GM12891 (cell line): ENCODE results near the gene MAP1S.

Experiments used
- DNase-seq: peaks from one replicate; pipeline ENCODE4 v3.0.0; 2011; ENCODE audit warnings: low spot score; ENCODE audit not compliant: insufficient read length
- FAIRE-seq: peaks from 2 replicates; lab custom pipeline; 2011; peaks lifted over from hg19 to GRCh38; lab: Jason Lieb, UNC
- PAX5 ChIP-seq: IDR thresholded peaks from 2 replicates; pipeline ENCODE4 v1.6.1; 2011; ENCODE audit warnings: low read length, moderate library complexity, mild to moderate bottlenecking; ENCODE audit not compliant: insufficient read depth, severe bottlenecking
- POLR2A ChIP-seq: IDR thresholded peaks from 2 replicates; pipeline ENCODE4 v1.6.1; 2011; ENCODE audit warnings: low read depth, low read length, control low read depth
- POLR2AphosphoS5 ChIP-seq: IDR thresholded peaks from 2 replicates; pipeline ENCODE4 v1.6.1; 2011; ENCODE audit warnings: low read depth, low read length, control low read depth
- POU2F2 ChIP-seq: IDR thresholded peaks from 2 replicates; pipeline ENCODE4 v1.6.1; 2011; ENCODE audit warnings: low read depth, mild to moderate bottlenecking, control low read depth, low read length, moderate library complexity
- SPI1 ChIP-seq: IDR thresholded peaks from 2 replicates; pipeline ENCODE4 v1.6.1; 2011; ENCODE audit warnings: low read depth, low read length, control low read depth
- TAF1 ChIP-seq: IDR thresholded peaks from 2 replicates; pipeline ENCODE4 v1.6.1; 2011; ENCODE audit warnings: low read depth, low read length, control low read depth

MAP1S gene

DNA sequence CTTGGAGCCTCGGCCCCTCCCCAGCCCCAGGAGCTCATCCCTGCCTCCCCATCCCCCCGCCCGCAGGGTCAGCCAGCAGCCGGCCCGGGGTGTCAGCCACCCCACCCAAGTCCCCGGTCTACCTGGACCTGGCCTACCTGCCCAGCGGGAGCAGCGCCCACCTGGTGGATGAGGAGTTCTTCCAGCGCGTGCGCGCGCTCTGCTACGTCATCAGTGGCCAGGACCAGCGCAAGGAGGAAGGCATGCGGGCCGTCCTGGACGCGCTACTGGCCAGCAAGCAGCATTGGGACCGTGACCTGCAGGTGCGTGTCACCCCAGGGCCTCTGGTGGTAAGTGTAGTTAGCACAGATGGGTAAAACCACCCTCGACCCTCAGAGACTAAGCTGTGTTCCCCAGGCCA, 13.8 kb downstream of the MAP1S start:
- DNase-seq = no peak
- no peak for TF ChIP-seq TAF1
- TF ChIP-seq SPI1 = no peak
- no peak for TF ChIP-seq POU2F2
- TF ChIP-seq POLR2AphosphoS5 = no peak
- TF ChIP-seq POLR2A = no peak
- no peak for FAIRE-seq

DNA sequence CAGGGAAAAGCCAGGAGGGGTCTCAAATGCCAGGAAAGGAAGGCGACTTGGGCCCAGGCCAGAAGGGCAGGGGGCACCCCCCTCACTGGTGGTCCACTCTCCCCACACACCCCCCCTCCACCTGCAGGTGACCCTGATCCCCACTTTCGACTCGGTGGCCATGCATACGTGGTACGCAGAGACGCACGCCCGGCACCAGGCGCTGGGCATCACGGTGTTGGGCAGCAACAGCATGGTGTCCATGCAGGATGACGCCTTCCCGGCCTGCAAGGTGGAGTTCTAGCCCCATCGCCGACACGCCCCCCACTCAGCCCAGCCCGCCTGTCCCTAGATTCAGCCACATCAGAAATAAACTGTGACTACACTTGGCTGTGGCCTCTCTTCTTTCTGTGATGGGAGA, 14.9 kb downstream of the MAP1S start:
- FAIRE-seq (no peak), DNase-seq (no peak)
- no peak for TF ChIP-seq POLR2AphosphoS5

GRCh38 chr19:17735410-17735809, 16.1 kb downstream of the MAP1S start:
- TF ChIP-seq TAF1 (no peak), POLR2A (no peak), POU2F2 (no peak), POLR2AphosphoS5 (no peak), SPI1 (no peak), PAX5 (no peak)
- DNase-seq (no peak), FAIRE-seq (no peak)

DNA sequence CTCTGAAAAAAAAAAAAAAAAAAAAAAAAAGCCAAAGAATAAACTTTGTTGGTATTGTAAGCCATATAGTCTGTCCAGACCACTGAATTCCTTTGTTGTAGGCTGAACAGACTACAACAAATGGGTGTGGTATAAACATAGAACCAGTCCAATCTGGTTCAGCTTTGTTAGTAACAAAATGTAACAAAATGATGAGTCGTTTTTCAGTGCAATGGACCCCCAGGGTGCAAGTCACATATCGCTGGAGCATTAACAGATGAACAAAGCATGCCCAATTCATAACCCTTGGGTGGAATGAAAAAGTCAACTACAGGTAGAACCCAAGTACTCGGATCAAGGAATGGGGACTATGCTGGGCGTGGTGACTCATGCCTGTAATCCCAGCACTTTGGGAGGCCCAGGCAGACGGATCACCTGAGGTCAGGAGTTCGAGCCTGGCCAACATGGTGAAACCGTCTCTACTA, 18.4 kb downstream of the MAP1S start:
- TF ChIP-seq PAX5 = no peak
- no peak for TF ChIP-seq POLR2AphosphoS5
- no peak for TF ChIP-seq TAF1
- TF ChIP-seq SPI1 = no peak
- TF ChIP-seq POLR2A = no peak
- TF ChIP-seq POU2F2 = no peak
- no peak for DNase-seq
- peak; percentile 20 for FAIRE-seq

GRCh38 chr19:17739121-17739875, 20.0 kb downstream of the MAP1S start:
- peak; percentile 83 for FAIRE-seq
- TF ChIP-seq SPI1 (peak; percentile 83), TAF1 (no peak)
- DNase-seq = no peak

DNA sequence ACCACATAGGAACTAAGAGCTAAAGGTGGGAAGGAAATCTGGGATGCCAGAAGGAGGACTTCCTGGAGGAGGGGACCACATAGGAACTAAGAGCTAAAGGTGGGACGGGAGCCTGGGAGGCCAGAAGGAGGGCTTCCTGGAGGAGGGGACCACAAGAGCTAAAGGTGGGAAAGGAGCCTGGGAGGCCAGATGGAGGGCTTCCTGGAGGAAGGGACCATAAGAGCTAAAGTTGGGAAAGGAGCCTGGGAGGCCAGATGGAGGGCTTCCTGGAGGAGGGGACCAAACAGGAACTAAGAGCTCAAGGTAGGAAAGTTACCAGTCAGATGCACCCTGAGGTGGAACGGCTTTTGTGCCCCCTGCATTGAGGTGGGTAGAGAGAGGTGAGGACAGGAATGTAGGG, 22.2 kb downstream of the MAP1S start:
- TF ChIP-seq POLR2A (no peak), PAX5 (no peak), TAF1 (no peak), POU2F2 (no peak), SPI1 (no peak), POLR2AphosphoS5 (no peak)
- DNase-seq (no peak), FAIRE-seq (no peak)

GRCh38 chr19:17743874-17744580, 24.7 kb downstream of the MAP1S start:
- FAIRE-seq (no peak), DNase-seq (no peak)
- no peak for TF ChIP-seq POU2F2
- TF ChIP-seq PAX5 = no peak
- no peak for TF ChIP-seq TAF1
- TF ChIP-seq SPI1 = no peak
- no peak for TF ChIP-seq POLR2AphosphoS5

DNA sequence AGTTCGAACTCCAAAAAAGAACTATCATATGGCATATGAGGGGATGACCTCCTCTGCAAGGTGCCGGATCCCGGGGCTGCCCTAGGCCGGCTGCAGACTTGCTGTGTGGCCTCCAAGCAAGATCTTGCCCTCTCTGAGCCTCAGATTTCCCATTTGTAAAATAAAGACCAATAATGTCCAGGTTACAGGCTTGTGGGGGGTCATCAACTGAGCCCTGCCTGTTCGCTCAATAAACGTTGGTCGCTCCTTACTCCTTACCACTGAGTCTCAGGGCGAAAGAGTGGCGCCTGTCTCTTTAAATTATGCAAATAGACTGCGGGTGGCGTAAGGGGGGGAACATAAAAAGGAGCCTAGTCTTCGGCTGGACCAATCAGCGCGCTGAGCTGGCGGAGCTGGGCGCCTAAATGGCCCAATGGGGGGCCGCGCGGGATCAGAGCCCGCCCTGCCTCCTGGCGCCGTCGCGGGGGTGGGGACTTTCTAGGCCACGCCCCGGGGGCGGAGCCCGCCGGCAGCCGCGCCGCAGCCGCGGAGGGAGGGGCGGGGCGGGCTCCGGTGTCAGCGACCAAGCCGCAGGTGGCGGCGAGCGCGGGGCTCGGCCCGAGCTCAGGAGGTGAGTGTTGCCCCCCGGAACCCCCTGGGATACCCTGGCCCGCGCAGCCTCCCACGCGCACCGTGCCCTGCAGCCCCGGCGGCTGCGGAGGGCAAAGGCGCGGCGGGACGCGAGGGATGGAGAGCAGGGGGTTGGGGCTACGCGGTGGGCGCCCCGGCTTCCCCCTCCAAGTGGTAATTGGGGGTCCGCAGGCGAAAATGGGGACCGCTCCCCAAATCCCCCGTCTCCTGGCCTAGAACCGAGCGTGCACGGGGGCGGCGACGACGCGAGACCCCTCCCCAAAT, 28.2 kb downstream of the MAP1S start:
- FAIRE-seq (peak; percentile 92), DNase-seq (peak; percentile 89)
- TF ChIP-seq SPI1 (no peak), POU2F2 (peak; percentile 99), PAX5 (no peak), TAF1 (no peak)

- FAIRE-seq = no peak
- DNase-seq = no peak
- no peak for TF ChIP-seq TAF1
- no peak for TF ChIP-seq PAX5
- no peak for TF ChIP-seq POLR2A
- no peak for TF ChIP-seq POLR2AphosphoS5
- no peak for TF ChIP-seq POU2F2
- TF ChIP-seq SPI1 = no peak
These were observed 29.8 kb downstream of the MAP1S start for GRCh38 chr19:17748884-17749638.
